T-helper 1 cell (primary cell): ENCODE measurements around the gene HAAO.
"Not testable (repeated sequence)": the region's sequence is repeated elsewhere in the genome, so short reads cannot be mapped to it uniquely, and the experiment has no call there.

Source experiments
- DNase-seq, 5 donors: peaks; one replicate each; pipeline ENCODE4 v3.0.0-alpha.2; 2012 to 2020
- total RNA-seq, 4 donors: gene quantifications; one replicate each; lab custom pipeline; 2026; lab: John Stamatoyannopoulos, UW

Gene HAAO
- total RNA-seq: 0 to 0.15 (median 0) reads per million in 4 donors

DNA sequence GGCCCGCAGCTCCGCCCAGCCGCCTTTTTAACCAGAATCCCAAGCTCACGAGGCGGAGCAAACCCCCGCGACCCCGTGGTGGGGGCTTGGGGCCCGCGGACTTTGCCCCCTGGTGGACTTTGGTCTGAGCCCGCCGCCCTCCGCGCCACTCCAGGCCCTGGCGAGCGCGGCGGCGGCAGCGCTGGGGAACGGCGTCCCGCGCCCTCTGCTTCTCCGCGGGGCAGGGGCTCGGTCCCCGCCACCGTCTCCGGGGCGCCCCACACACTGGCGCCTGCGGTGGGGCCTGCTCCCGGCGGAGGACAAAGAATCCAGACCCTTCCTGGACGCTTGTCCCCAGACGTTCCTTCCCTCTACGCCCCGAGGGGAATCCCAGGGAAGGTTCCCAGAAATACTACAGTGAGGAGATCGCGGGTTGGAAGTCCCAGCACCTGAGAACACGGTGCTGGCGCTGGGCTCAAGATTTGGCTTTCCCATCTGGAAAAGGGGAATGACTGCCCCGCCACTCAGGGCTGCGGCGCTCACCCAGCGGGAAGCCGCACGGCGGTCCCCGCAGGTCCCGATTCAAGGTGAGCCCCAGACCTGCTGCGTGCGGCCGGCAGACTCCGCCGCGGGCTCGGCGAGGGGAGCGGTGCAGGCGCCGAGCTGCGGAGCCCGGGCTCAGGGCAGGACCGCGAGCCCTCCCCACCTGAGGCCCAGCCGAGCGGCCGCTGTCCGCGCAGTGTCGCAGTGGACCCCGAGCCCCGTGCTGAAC, at the start of gene HAAO:
HAAO (minus strand) TSS at position 1 of the 751 bp plus-strand sequence. CDS start 47 bp downstream, outside the sequence.
- no peak for DNase-seq

DNA sequence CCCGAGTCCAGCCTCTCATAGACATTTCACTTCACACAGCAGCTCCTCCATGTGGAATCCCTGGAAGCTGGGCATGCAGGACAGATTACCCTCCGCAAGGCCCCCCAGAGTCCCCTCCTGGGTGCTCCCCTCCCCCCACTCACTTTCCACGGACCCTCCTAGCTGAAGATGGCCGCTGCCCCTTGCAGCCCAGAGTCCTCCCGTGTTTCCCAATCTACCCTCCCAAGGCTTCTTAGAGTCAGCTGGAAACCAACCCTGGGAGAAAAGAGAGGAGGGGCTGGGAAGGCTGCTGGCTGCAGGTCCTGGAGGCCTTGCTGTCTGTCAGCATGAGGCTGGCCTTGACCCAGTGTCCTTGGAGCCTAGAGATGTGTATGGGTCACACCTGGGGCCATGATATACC, 49.0 kb upstream of the HAAO start:
- DNase-seq: no peak

DNA sequence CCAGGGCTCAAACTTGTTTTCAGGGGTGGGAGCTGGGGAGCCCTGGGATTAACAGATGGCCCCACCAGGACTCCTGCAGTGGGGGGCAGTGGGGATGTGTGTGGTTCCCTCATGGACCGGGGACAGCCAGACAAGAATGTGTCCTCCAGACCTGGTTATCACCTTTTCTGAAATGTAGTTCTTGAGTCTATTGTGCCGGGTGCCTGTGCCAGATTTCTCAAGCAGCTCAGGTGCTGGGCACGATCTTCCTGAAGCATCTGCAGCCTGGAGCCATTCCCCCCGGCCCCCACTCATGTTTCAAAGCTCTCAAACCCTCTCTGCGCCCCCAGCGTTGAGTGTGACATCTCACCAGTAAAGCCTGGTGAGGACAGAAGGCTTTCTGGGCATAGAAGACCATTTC, 48.4 kb upstream of the HAAO start:
- no peak for DNase-seq

DNA sequence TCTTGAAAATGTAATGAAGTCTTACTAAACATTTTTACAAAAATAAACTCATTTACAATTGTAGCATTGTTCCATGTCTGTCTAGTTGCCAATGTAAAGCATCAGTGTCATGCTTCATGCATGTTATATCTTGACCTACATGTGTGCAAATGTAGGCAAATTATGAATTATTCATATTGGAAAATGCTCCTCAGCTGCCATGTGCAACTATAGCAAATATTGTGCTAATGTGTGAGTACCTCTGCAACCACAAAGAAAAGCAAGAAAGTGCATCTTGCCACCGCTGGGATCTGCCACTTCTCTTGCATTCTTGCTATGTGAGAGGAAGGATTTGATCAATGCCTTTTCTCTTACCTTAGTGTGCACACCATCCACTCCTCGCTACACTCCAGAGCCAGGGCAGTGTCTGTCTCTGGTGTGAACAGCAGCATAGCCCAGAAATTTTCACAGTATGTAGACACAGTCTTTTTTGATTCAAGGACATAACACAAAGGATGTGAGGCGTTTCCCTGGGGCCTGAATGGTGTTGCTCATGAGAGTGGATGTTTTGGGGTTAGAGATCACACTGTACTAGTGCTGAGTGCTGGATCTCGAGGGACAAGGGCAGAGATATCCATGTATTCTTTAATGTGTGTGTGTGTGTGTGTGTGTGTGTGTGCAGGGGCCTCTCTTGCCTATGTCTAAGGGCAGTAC, 47.6 kb upstream of the HAAO start:
- no peak for DNase-seq

- DNase-seq: no peak
Observed at GRCh38 chr2:42838133-42838532, 45.8 kb upstream of the HAAO start.

DNA sequence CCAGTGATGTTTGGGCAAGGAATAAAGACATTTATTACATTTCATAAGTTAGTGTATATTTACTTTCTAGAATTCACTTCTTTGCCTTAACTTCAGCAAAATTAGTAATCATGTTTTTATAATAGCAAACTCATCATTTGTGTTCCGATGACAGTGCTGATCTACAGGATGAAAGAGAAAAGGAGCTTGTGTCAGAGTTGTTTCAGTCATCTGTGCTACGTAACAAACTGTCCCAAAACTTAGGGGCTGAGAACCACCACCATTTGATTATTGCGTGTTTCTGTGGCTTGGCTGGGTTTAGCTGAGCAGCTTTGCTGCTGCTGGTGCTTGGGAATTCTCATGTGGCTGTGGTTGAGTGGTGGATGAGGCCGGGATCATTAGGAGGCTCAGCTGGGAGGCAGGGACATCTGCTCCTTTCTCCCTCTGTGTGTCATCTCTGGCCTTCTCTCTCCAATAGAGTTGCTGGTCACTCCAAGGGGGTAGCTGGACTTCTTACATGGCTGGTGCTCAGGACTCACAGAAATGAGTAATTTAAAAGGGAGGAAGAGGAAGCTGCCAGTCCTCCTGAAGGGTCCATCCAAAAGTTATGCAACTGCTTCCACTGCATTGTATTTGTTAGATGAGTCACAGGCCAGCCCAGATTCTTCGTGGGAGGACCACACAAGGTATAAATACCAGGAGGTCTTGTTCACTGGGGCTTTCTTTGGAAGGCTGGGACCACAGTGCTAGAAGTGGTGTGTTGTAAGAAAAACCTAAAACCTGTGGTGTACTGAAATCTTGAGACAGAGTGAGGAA, 43.4 kb upstream of the HAAO start:
- DNase-seq: no peak

GRCh38 chr2:42834161-42834560, 41.8 kb upstream of the HAAO start:
- no peak for DNase-seq

DNA sequence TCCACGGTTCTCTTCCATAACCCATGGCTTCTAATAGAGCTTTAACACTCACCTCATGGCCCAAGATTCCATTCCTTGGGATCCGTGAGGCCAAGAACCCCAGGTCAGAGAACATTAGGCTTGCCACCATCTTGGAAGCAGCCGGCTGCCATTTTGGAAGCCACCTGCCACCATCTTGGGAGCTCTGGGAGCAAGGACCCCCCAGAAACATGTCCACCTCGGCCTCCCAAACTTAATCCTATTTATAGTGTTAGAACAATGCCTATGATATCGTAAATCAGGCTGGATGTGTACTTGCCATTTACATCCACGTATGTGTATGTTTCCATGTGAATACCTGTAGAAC, 39.9 kb upstream of the HAAO start:
- DNase-seq: no peak

DNA sequence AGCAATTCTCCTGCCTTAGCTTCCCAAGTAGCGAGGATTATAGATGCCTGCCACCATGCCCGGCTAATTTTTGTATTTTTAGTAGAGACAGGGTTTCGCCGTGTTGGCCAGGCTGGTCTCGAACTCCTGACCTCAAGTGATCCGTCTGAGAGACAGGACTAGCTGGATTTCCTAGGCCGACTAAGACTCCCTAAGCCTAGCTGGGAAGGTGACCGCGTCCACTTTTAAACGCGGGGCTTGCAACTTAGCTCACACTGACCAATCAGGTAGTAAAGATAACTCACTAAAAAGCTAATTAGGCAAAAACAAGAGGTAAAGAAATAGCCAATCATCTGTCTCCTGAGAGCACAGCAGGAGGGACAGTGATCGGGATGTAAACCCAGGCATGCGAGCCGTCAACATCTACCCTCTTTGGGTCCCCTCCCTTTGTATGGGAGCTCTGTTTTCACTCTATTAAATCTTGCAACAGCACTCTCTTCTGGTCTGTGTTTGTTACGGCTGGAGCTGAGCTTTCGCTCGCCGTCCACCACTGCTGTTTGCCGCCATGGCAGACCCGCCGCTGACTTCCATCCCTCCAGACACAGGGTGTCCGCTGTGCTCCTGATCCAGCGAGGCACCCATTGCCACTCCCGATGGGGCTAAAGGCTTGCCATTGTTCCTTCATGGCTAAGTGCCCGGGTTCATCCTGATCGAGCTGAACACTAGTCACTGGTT, 39.3 kb upstream of the HAAO start:
- DNase-seq: not testable (repeated sequence)

DNA sequence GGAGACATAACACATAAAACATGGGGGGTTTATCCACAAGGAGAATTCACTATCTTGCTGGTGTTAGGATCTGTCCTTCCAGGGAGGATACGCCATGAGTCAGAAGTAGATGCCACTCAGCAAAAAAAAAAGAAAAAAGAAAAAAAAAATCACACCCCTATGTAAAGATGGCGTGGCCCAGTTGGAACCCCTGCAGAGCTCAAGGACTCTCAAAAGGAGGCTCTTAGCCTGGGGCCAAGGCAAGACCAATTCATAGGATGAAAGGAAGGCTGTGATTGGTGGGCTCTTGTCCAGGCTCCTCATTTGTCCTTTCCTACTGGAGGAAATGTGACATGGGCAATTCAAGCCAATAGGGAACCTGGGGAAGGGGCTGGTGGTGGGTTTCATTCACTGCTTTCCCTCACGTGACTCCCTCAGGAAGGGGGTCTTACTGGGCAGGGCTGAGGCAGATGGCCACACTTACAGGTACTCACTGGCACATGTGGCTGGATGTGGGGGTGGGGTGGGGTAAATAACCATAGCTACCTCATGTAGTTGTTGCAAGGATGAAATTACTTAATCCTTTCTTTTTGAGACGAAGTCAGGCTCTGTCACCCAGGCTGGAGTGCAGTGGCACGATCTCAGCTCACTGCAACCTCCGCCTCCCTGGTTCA, 38.7 kb upstream of the HAAO start:
- DNase-seq: no peak

- no peak for DNase-seq
Observed at GRCh38 chr2:42829671-42830440, 37.5 kb upstream of the HAAO start.

- peak; percentile 39 to 67 (median 55) for DNase-seq
Observed at GRCh38 chr2:42828487-42829425, 36.4 kb upstream of the HAAO start.

DNA sequence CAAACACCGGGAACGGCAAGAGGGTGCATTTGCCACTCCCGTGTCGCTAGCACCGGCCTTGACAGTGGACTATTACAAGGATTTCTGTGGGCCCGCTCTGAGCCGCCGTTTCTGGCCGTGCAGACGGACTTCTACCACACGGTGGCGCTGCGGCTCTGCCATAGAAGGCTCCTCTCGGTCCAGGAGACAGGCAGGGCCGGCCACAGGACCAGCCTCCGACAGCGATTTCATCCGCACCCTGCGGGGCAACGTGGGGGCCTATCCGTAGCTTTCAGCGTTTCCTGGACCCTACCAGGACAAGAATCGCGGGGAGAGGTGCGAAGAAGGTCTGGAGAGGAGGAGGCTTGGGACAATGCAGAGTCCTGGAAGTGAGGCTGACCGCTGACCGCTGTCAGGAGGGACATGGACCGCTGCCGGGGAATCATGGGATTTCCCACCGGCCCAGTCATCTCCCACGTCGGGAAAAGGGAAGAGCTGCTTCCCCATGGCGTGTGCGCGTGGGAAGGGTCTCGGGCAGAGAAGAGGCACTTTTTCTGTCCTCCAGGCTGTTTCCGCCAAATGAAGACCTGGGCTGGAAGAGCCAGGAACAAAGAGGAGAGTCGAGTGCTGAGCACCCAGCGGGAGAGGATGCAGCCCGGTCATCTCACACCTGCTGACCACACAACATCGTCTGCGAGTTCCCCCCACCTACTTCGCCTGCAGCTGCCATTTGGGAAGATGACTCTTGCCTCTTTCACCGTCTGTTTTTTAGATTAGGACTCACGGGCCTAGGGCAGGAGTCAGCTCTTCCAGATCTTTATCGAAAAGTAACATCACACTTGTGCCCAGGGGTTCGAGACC, 35.5 kb upstream of the HAAO start:
- peak; percentile 51 to 75 (median 67) for DNase-seq

DNA sequence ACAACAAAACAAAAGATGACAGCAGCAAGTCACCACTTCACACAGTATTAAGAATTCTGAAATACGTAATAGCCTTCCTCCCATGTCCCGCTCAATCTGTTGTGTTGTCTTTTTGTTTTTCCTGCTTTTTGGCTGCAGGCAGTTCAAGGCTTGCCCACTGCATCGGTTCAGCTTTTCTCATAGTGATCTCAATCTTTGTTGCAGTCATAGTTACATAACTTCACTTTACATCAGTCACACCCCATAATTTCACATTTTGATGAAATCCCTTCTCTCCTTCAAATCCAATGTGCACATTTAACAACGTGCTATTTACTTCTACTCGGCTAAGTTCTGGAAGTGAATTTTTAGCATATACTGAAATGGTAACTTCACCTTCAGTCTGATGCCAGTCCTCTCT, 33.8 kb upstream of the HAAO start:
- DNase-seq: no peak

DNA sequence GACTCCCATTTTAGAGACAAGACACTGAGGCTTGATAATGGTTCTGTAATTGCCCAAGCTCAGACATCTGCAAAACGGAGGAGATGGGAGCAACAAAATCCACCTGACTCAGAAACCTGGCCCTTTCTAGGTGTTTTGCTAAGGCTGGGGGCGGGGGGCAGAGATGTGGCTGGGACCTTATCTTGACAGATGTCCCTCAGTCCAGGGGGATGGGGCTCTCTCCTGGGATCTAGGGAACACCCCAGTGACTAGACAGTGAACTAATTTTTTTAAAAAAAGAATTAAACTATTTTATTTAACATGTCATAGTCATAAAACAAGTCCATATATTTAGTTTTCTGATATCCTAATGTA, 32.0 kb upstream of the HAAO start:
- DNase-seq: no peak

DNA sequence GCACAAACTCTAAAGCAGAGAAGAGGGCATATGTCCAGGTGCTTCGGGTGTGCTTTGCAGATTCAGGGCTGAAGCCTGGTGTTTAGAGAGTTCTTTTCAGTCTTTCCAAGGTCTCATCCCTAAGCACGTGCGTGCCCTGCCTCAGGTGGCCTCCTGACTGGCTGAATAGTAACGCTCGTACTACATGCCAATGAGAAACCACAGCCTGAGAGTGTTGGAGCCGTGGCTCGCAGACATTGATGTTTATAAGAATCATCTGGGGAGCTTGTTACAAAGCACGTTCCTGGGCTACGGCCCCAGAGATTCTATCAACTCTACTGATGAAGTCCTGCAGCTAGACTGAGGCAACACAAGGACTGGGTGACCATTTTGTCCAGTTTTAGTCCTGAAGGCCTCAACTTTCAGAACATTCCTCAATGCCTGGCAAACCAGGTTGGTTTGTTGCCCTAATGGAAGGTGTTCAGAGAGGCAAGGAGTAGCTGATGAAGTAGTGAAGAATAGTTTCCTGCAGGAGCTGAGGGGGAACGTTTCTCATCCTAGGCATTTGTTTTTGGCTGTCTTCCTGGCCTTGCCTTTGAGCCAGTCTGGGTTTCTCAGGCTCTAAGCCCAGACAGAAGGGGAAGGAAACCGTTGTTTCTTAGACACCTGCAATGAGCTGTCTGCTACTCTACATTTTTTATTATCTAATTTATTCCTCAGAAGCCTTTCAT, 31.5 kb upstream of the HAAO start:
- DNase-seq: no peak

GRCh38 chr2:42819160-42819559, 26.8 kb upstream of the HAAO start:
- no peak for DNase-seq

- DNase-seq: no peak
Observed at GRCh38 chr2:42815726-42816125, 23.3 kb upstream of the HAAO start.

DNA sequence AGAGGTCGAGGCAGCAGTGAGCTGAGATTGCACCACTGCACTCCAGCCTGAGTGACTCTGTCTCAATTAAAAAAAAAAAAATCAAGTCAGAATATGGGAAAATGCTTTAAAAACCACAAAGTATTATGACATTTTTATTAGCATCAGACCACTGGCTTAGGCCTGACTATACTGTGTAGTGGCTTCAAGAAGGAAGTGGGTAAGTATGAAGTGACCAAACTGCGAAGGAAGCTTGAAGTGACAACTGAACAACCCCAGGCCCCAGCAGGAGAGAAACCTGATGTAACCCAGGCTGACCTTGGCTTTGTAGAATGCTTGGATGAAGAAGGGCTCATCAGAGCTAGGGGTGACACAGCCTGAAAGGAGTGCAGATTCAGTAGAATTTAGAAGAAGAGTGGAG, 21.4 kb upstream of the HAAO start:
- no peak for DNase-seq
